Fibroblast of skin of back (primary cell): ENCODE results near the gene DSG3.

Experiments
- DNase-seq: peaks from one replicate; pipeline ENCODE4 v3.0.0-alpha.2; 2013

DSG3 gene

GRCh38 chr18:31430554-31430953 is 17.0 kb upstream of the DSG3 start:
- DNase-seq = no peak

GRCh38 chr18:31432316-31432715 is 15.2 kb upstream of the DSG3 start:
- no peak for DNase-seq

GRCh38 chr18:31436825-31437224 is 10.7 kb upstream of the DSG3 start:
- DNase-seq = no peak

- no peak for DNase-seq
Observed at GRCh38 chr18:31438402-31438801, 9.1 kb upstream of the DSG3 start.

GRCh38 chr18:31439807-31440325 is 7.7 kb upstream of the DSG3 start:
- DNase-seq = no peak

- no peak for DNase-seq
Observed at GRCh38 chr18:31440787-31441186, 6.8 kb upstream of the DSG3 start.

GRCh38 chr18:31441493-31441892 is 6.0 kb upstream of the DSG3 start:
- DNase-seq = no peak

- DNase-seq = no peak
Observed at GRCh38 chr18:31444142-31444541, 3.4 kb upstream of the DSG3 start.

- DNase-seq = no peak
Observed at GRCh38 chr18:31445908-31446307, 1.6 kb upstream of the DSG3 start.

- no peak for DNase-seq
Observed at GRCh38 chr18:31446854-31447253, 687 bp upstream of the DSG3 start.

- peak; percentile 23 for DNase-seq
Observed at GRCh38 chr18:31450409-31450808, 2.9 kb downstream of the DSG3 start.

GRCh38 chr18:31451625-31452024 is 4.1 kb downstream of the DSG3 start:
- DNase-seq = no peak

- DNase-seq = peak; percentile 53
Observed at GRCh38 chr18:31454066-31454708, 6.6 kb downstream of the DSG3 start.

GRCh38 chr18:31469629-31470028 is 22.1 kb downstream of the DSG3 start:
- no peak for DNase-seq

- no peak for DNase-seq
Observed at GRCh38 chr18:31478688-31479087, 31.1 kb downstream of the DSG3 start.

- DNase-seq = no peak
Observed at GRCh38 chr18:31482051-31482450, 34.5 kb downstream of the DSG3 start.

GRCh38 chr18:31483396-31483795 is 35.9 kb downstream of the DSG3 start:
- no peak for DNase-seq

- no peak for DNase-seq
Observed at GRCh38 chr18:31484461-31484860, 36.9 kb downstream of the DSG3 start.

- DNase-seq = no peak
Observed at GRCh38 chr18:31486165-31486564, 38.6 kb downstream of the DSG3 start.

- DNase-seq = peak; percentile 81
Observed at GRCh38 chr18:31487246-31488015, 39.9 kb downstream of the DSG3 start.

GRCh38 chr18:31489311-31489710 is 41.8 kb downstream of the DSG3 start:
- no peak for DNase-seq

- no peak for DNase-seq
Observed at GRCh38 chr18:31490387-31490786, 42.8 kb downstream of the DSG3 start.

GRCh38 chr18:31490833-31491232 is 43.3 kb downstream of the DSG3 start:
- DNase-seq = no peak

GRCh38 chr18:31491586-31491985 is 44.0 kb downstream of the DSG3 start:
- DNase-seq = no peak
